ENCODE data around the gene USP38.

DNA sequence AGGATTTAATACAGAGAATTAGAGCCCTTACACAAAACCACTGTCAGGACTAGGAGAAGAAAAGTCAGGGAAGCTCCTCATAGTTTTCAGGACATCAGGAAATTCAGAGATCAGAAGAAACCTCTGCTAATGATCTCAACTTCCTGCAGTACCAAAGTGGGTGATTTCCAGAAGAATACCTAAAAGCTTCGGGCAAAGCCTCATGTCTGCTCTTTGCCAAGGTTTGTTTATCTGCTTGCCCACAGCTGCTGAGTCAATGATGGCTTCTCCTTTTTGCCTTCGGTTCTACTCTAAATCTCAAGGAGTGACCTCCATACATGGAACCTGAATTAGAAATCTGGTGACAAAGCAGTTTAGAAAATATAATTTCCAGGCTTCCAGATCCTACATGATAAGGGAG lies 68.4 kb downstream of the USP38 start:
- TF ChIP-seq POLR2A (IDR thresholded peaks at IDR 0.05) (no peak), EP300 (IDR thresholded peaks at IDR 0.05) (no peak)
- TF ChIP-seq, protein P1, sequence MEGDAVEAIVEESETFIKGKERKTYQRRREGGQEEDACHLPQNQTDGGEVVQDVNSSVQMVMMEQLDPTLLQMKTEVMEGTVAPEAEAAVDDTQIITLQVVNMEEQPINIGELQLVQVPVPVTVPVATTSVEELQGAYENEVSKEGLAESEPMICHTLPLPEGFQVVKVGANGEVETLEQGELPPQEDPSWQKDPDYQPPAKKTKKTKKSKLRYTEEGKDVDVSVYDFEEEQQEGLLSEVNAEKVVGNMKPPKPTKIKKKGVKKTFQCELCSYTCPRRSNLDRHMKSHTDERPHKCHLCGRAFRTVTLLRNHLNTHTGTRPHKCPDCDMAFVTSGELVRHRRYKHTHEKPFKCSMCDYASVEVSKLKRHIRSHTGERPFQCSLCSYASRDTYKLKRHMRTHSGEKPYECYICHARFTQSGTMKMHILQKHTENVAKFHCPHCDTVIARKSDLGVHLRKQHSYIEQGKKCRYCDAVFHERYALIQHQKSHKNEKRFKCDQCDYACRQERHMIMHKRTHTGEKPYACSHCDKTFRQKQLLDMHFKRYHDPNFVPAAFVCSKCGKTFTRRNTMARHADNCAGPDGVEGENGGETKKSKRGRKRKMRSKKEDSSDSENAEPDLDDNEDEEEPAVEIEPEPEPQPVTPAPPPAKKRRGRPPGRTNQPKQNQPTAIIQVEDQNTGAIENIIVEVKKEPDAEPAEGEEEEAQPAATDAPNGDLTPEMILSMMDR (IDR thresholded peaks at IDR 0.05), result no peak
